ENCODE results near the gene NR3C2.

- TF ChIP-seq POLR2A (IDR thresholded peaks at IDR 0.05): no peak
- no peak for TF ChIP-seq CTCF (IDR thresholded peaks at IDR 0.05)
- no peak for TF ChIP-seq EP300 (IDR thresholded peaks at IDR 0.05)
- TF ChIP-seq POLR2AphosphoS5 (IDR thresholded peaks at IDR 0.05): peak in 2 of 3 donors; percentile 33 to 68
These were observed 66.1 kb downstream of the NR3C2 start for GRCh38 chr4:148376151-148376550.

Measured in stomach (tissue), 4 donors.